ENCODE measurements around the gene ARG1. TPM values are rescaled to one million over a fixed set of nuclear protein-coding genes. Genes with fewer than 3 reads are reported as not detected.

Gene ARG1
- total and polyA plus RNA-seq, 2 of the 8 experiments (the other 6 are each of a cell fraction or from before 2014, with no cell fraction given): not detected

DNA sequence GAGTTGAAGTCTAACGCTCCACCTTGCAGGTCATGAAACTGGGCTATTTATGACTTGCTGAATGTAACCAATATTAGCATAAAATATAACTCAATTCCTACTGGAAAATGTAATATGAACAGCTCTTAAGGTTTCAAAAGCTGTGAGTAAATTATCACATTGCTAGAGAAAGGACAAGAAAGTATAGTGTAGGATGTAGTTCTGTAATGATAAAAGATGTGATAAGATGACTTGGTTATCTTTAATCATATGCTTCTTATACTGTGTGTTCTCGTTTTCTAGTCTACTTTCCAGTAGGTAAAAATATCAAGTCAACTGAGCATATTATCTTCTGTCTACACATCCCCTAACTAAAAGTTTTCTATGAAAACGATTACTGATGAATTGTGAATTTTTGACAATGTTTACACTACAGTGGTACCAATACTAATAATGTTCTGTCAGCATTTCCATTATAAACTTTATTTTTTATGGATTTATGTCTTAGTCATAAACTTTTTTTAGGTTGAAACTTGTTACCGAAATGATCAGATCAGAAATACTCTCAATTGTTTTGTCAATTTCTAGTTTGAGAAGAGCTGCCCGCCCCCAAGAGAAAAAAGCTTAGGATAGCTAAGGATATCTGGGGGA lies 40.4 kb downstream of the ARG1 start (continued):
- TF ChIP-seq, protein P1, sequence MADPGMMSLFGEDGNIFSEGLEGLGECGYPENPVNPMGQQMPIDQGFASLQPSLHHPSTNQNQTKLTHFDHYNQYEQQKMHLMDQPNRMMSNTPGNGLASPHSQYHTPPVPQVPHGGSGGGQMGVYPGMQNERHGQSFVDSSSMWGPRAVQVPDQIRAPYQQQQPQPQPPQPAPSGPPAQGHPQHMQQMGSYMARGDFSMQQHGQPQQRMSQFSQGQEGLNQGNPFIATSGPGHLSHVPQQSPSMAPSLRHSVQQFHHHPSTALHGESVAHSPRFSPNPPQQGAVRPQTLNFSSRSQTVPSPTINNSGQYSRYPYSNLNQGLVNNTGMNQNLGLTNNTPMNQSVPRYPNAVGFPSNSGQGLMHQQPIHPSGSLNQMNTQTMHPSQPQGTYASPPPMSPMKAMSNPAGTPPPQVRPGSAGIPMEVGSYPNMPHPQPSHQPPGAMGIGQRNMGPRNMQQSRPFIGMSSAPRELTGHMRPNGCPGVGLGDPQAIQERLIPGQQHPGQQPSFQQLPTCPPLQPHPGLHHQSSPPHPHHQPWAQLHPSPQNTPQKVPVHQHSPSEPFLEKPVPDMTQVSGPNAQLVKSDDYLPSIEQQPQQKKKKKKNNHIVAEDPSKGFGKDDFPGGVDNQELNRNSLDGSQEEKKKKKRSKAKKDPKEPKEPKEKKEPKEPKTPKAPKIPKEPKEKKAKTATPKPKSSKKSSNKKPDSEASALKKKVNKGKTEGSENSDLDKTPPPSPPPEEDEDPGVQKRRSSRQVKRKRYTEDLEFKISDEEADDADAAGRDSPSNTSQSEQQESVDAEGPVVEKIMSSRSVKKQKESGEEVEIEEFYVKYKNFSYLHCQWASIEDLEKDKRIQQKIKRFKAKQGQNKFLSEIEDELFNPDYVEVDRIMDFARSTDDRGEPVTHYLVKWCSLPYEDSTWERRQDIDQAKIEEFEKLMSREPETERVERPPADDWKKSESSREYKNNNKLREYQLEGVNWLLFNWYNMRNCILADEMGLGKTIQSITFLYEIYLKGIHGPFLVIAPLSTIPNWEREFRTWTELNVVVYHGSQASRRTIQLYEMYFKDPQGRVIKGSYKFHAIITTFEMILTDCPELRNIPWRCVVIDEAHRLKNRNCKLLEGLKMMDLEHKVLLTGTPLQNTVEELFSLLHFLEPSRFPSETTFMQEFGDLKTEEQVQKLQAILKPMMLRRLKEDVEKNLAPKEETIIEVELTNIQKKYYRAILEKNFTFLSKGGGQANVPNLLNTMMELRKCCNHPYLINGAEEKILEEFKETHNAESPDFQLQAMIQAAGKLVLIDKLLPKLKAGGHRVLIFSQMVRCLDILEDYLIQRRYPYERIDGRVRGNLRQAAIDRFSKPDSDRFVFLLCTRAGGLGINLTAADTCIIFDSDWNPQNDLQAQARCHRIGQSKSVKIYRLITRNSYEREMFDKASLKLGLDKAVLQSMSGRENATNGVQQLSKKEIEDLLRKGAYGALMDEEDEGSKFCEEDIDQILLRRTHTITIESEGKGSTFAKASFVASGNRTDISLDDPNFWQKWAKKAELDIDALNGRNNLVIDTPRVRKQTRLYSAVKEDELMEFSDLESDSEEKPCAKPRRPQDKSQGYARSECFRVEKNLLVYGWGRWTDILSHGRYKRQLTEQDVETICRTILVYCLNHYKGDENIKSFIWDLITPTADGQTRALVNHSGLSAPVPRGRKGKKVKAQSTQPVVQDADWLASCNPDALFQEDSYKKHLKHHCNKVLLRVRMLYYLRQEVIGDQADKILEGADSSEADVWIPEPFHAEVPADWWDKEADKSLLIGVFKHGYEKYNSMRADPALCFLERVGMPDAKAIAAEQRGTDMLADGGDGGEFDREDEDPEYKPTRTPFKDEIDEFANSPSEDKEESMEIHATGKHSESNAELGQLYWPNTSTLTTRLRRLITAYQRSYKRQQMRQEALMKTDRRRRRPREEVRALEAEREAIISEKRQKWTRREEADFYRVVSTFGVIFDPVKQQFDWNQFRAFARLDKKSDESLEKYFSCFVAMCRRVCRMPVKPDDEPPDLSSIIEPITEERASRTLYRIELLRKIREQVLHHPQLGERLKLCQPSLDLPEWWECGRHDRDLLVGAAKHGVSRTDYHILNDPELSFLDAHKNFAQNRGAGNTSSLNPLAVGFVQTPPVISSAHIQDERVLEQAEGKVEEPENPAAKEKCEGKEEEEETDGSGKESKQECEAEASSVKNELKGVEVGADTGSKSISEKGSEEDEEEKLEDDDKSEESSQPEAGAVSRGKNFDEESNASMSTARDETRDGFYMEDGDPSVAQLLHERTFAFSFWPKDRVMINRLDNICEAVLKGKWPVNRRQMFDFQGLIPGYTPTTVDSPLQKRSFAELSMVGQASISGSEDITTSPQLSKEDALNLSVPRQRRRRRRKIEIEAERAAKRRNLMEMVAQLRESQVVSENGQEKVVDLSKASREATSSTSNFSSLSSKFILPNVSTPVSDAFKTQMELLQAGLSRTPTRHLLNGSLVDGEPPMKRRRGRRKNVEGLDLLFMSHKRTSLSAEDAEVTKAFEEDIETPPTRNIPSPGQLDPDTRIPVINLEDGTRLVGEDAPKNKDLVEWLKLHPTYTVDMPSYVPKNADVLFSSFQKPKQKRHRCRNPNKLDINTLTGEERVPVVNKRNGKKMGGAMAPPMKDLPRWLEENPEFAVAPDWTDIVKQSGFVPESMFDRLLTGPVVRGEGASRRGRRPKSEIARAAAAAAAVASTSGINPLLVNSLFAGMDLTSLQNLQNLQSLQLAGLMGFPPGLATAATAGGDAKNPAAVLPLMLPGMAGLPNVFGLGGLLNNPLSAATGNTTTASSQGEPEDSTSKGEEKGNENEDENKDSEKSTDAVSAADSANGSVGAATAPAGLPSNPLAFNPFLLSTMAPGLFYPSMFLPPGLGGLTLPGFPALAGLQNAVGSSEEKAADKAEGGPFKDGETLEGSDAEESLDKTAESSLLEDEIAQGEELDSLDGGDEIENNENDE (IDR thresholded peaks at IDR 0.05; ENCODE audit: insufficient replicate concordance, low read length): no peak
- TF ChIP-seq RBBP5 (IDR thresholded peaks at IDR 0.05; ENCODE audit: borderline replicate concordance, low read depth, low read length): no peak

Data from H1 (cell line).